OCI-LY7 (cell line): ENCODE results near the gene TBC1D5. TPM values are rescaled to one million over a fixed set of nuclear protein-coding genes. Genes with fewer than 3 reads are reported as not detected.

Source experiments
- BruUV-seq: library from RNA; stranded (reverse); fragments of 400-500 nt; replicated peaks from 2 replicates; lab custom pipeline; 2021; lab: Mats Ljungman, UMichigan
- CTCF ChIA-PET: fragments of 300-600 bp; sonication (Branson Sonifier 250); formaldehyde crosslinking; loops from one replicate; lab custom pipeline; 2022; ENCODE audit warnings: antibody characterized with exemption; ENCODE audit not compliant: unreplicated experiment; lab: Charles Lee
- POLR2A ChIA-PET: fragments of 300-600 bp; sonication (Branson Sonifier 250); formaldehyde crosslinking; loops from one replicate; lab custom pipeline; 2022; ENCODE audit warnings: antibody characterized with exemption; lab: Charles Lee
- DNase-seq: peaks from one replicate; pipeline ENCODE4 v3.0.0-alpha.2; 2015; ENCODE audit warnings: low spot score
- H2AFZ ChIP-seq: fragments of 200-600 bp; sonication (generic), shearing (Covaris generic); 2 replicates; pipeline ENCODE4 v1.6.1; 2014; ENCODE audit warnings: mild to moderate bottlenecking, antibody characterized with exemption, low read length, moderate library complexity
- H3K27ac ChIP-seq: fragments of 200-600 bp; sonication (generic); 2 replicates; pipeline ENCODE4 v1.5.1; 2014; ENCODE audit warnings: mixed run types, low read depth, mild to moderate bottlenecking, moderate library complexity, low read length, inconsistent platforms; ENCODE audit not compliant: poor library complexity, severe bottlenecking
- H3K36me3 ChIP-seq: fragments of 200-600 bp; sonication (generic); 2 replicates; pipeline ENCODE4 v1.6.1; 2014; ENCODE audit warnings: mild to moderate bottlenecking, antibody characterized with exemption, low read length, moderate library complexity, mixed read lengths; ENCODE audit not compliant: insufficient read depth
- H3K4me1 ChIP-seq: fragments of 200-600 bp; sonication (generic); 2 replicates; pipeline ENCODE4 v1.5.1; 2014; ENCODE audit warnings: mild to moderate bottlenecking, low read length; ENCODE audit not compliant: insufficient read depth, poor library complexity, severe bottlenecking
- H3K4me2 ChIP-seq: fragments of 200-600 bp; sonication (generic); 2 replicates; pipeline ENCODE4 v1.6.1; 2014; ENCODE audit warnings: mild to moderate bottlenecking, low read length
- H3K4me3 ChIP-seq: fragments of 200-600 bp; sonication (generic); 2 replicates; pipeline ENCODE4 v1.5.1; 2014; ENCODE audit warnings: mild to moderate bottlenecking, low read depth, low read length; ENCODE audit not compliant: poor library complexity, severe bottlenecking
- H3K79me2 ChIP-seq: fragments of 200-600 bp; sonication (generic); 2 replicates; pipeline ENCODE4 v1.6.1; 2016; ENCODE audit warnings: low read depth, mild to moderate bottlenecking, low read length, moderate library complexity, mixed read lengths; ENCODE audit not compliant: insufficient read depth
- H3K9me2 ChIP-seq: fragments of 200-600 bp; sonication (generic); 2 replicates; pipeline ENCODE4 v1.6.1; 2016; ENCODE audit warnings: mild to moderate bottlenecking, low read length, mixed read lengths; ENCODE audit not compliant: insufficient read depth
- H3K9me3 ChIP-seq: fragments of 200-600 bp; sonication (generic); 2 replicates; pipeline ENCODE4 v1.6.1; 2014; ENCODE audit warnings: mild to moderate bottlenecking, mixed run types, low read length, mixed read lengths
- H4K20me1 ChIP-seq: fragments of 200-600 bp; sonication (generic); 2 replicates; pipeline ENCODE4 v1.6.1; 2014; ENCODE audit warnings: mild to moderate bottlenecking, antibody characterized with exemption, low read length, moderate library complexity, mixed read lengths; ENCODE audit not compliant: insufficient read depth
- EZH2phosphoT487 ChIP-seq: fragments of 200-600 bp; sonication (generic); IDR thresholded peaks from 2 replicates; pipeline ENCODE4 v1.6.1; 2018; ENCODE audit warnings: low read depth, borderline replicate concordance, mild to moderate bottlenecking, mixed run types, antibody characterized with exemption, low read length, moderate library complexity, mixed read lengths
- intact Hi-C: fragments of 100-400 bp; cut with micrococcal nuclease; formaldehyde crosslinking; loops from one replicate; pipeline ENCODE4 v1.10.0; 2022; ENCODE audit not compliant: unreplicated experiment
- total RNA-seq, 2 experiments: library from RNA; depleted of rRNA in 1 of 2; stranded (reverse); fragments of >200 nt in 1 of 2; shearing (Covaris generic) in 1 of 2; gene quantifications; 2 replicates each; pipeline ENCODE4 v1.2.3, GENCODE V29; 2014 to 2022
- TF ChIP-seq, protein P1 (sequence below): fragments of 200-600 bp; sonication (generic); conservative IDR thresholded peaks from 2 replicates; pipeline ENCODE4 v1.5.1; 2014; ENCODE audit warnings: mild to moderate bottlenecking, antibody characterized with exemption, low read length, moderate library complexity, mixed read lengths

TBC1D5 gene
- total RNA-seq, 2 experiments from 2014 or later, result 78.5 to 82.4 TPM

DNA sequence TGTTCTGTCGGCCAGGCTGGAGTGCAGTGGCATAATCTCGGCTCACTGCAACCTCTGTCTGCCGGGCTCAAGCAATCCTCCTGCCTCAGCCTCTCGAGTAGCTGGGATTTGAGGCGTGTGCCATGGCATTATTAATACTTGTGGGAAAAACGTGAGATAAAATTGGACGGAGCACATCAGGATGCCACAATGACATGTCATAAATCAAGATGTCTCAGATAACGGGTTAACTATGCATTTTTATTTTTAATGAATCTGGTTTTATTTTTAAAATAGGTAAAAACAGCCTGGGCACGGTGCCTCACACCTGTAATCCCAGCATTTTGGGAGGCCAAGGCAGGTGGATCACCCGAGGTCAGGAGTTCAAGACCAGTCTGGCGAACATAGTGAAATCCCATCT is 212.8 kb downstream of the TBC1D5 start:
- CTCF ChIA-PET, result no interaction called here
- DNase-seq, result no peak
- H3K27ac ChIP-seq, result no peak overlapping the region
- no peaks in the 10 kb centered on the region for H3K9me3 ChIP-seq
- TF ChIP-seq, protein P1, sequence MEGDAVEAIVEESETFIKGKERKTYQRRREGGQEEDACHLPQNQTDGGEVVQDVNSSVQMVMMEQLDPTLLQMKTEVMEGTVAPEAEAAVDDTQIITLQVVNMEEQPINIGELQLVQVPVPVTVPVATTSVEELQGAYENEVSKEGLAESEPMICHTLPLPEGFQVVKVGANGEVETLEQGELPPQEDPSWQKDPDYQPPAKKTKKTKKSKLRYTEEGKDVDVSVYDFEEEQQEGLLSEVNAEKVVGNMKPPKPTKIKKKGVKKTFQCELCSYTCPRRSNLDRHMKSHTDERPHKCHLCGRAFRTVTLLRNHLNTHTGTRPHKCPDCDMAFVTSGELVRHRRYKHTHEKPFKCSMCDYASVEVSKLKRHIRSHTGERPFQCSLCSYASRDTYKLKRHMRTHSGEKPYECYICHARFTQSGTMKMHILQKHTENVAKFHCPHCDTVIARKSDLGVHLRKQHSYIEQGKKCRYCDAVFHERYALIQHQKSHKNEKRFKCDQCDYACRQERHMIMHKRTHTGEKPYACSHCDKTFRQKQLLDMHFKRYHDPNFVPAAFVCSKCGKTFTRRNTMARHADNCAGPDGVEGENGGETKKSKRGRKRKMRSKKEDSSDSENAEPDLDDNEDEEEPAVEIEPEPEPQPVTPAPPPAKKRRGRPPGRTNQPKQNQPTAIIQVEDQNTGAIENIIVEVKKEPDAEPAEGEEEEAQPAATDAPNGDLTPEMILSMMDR, result no peak
- no peak for TF ChIP-seq EZH2phosphoT487
- BruUV-seq, result no TSS peak
- H3K9me2 ChIP-seq, result no peaks in the 10 kb centered on the region
- H3K4me2 ChIP-seq, result no peak overlapping the region
- H3K79me2 ChIP-seq, result no peaks in the 10 kb centered on the region
- POLR2A ChIA-PET, result interaction anchor here (1.0 to 1.3 kb wide), 2 partner anchors 15 to 16 kb away, joined by 3 to 5 read pairs; no protein-coding TSS in a partner anchor
- H2AFZ ChIP-seq, result no peak overlapping the region
- no peaks in the 10 kb centered on the region for H4K20me1 ChIP-seq
- no peaks in the 10 kb centered on the region for H3K36me3 ChIP-seq
- no peaks in the 10 kb centered on the region for H3K4me1 ChIP-seq
- no peak overlapping the region for H3K4me3 ChIP-seq
- intact Hi-C loops, result no loop called here

DNA sequence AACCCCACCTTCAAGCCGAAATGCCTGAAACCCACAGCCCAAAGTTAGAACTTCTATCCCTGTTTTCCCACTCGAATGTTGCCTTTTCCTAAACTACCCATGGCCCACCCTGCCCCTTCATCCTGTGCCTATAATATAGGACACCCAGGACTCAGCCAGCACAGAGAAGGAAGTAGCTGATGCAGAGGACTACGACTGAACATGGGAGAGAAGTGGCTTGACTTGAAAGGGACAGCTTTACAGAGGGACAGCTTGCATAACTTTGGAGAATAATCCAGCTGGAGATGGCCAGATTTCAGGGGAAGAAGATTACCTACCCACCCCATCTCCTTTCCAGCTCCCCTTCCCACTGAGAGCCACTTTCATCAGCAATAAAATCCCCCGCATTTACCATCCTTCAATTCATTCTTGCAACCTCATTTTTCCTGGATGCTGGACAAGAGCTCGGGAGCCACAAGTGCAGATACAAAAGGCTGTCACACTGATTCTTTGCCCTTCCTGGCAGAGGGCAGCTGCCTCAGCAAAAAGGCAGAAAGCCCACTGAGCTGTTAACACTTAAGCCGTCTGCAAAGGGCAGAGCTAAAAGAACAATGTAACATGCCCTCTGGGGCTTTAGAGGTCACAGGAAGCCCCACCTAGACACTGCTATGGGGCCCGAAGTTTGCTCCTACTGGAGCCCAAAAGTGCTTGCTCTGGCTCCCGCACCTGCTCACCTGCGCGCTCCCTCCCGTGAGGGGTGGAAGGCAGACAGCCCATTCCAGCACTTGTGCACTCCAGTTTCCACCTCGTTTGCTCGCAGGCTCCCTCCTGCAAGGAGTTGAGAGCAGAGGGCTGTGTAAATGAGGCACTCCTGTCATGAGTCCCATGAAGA is 224.0 kb downstream of the TBC1D5 start:
- intact Hi-C loops, result no loop called here
- Histone ChIP-seq H4K20me1 (no peaks in the 10 kb centered on the region), H3K9me2 (no peaks in the 10 kb centered on the region), H3K79me2 (no peaks in the 10 kb centered on the region), H3K27ac (no peak overlapping the region), H3K4me1 (no peaks in the 10 kb centered on the region), H3K36me3 (no peaks in the 10 kb centered on the region), H3K4me3 (no peak overlapping the region), H3K9me3 (no peaks in the 10 kb centered on the region), H3K4me2 (no peak overlapping the region), H2AFZ (no peak overlapping the region)
- TF ChIP-seq, protein P1, result no peak
- no peak for DNase-seq
- BruUV-seq, result no TSS peak
- ChIA-PET POLR2A (interaction anchor here (0.6 to 0.7 kb wide), 2 partner anchors 22 to 1202 kb away, joined by 3 read pairs; no protein-coding TSS in a partner anchor), CTCF (no interaction called here)
